ENCODE data around the gene ALOX5AP. TPM values are rescaled to one million over a fixed set of nuclear protein-coding genes. Genes with fewer than 3 reads are reported as not detected.

The ALOX5AP gene
- total and polyA plus RNA-seq, 12 donors = 2.8 to 122 (median 39.8) TPM

DNA sequence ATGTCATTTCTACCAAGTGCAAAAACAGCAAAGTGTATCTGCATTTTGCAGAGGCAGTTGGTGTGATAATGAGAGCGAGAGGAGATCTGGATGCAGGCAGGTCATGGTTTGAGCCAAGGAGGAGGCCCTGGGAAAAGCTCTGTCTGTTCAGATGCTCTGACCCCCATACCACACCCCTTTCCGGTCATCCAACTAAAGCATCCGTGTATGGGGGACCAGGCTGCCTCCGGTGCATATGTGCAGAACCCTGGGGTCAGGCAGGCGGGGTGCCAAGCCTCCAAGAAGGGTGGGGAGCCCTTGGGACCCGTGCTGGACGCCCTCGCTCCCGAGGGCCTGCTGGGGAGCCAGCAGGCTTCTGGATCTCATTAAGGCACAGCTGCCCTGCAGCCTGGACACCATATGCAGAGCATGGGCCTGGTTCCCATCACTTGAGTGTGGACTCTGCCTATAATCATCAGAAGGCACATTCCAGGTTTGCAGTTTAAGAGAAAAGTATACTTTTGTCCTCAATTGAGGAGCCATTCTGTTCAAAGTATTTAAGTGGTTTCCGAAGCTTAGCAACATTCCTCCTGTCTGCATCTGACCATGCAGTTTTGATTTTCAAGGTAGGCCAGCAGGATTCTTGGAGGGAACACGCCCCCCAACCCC is 56.1 kb downstream of the ALOX5AP start:
- no peak for DNase-seq
- no peak overlapping the region for H3K4me3 ChIP-seq
- H3K9me3 ChIP-seq (replicated peaks in 1 of 3) = no peaks in the 10 kb centered on the region
- no peaks in the 10 kb centered on the region for H3K36me3 ChIP-seq (replicated peaks in 1 of 2)
- intact Hi-C loops (cut with DNase I) = loop anchor here (5.0 to 10.0 kb wide), 2 partner anchors 81 to 317 kb away; no protein-coding TSS in a partner anchor
- WGBS, 4 donors = 86 to 90% (median 87%) methylated on average over 4 to 11 of the region's 11 CpGs
- no peak for TF ChIP-seq POLR2A (IDR thresholded peaks at IDR 0.05)
- TF ChIP-seq, protein P1, sequence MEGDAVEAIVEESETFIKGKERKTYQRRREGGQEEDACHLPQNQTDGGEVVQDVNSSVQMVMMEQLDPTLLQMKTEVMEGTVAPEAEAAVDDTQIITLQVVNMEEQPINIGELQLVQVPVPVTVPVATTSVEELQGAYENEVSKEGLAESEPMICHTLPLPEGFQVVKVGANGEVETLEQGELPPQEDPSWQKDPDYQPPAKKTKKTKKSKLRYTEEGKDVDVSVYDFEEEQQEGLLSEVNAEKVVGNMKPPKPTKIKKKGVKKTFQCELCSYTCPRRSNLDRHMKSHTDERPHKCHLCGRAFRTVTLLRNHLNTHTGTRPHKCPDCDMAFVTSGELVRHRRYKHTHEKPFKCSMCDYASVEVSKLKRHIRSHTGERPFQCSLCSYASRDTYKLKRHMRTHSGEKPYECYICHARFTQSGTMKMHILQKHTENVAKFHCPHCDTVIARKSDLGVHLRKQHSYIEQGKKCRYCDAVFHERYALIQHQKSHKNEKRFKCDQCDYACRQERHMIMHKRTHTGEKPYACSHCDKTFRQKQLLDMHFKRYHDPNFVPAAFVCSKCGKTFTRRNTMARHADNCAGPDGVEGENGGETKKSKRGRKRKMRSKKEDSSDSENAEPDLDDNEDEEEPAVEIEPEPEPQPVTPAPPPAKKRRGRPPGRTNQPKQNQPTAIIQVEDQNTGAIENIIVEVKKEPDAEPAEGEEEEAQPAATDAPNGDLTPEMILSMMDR (IDR thresholded peaks at IDR 0.05) = no peak
- peaks cover 11 to 22% of the 10 kb centered on the region in 2 donors for H3K4me1 ChIP-seq (replicated peaks in 1 of 2)
- no peaks in the 10 kb centered on the region for H3K27me3 ChIP-seq
- H3K27ac ChIP-seq = no peak overlapping the region

- DNase-seq = peak; percentile 84 to 96 (median 92)
- no peaks in the 10 kb centered on the region for H3K9me3 ChIP-seq (replicated peaks in 1 of 3)
- no peaks in the 10 kb centered on the region for H3K27me3 ChIP-seq
- TF ChIP-seq POLR2A (IDR thresholded peaks at IDR 0.05) = no peak
- TF ChIP-seq, protein P1 (IDR thresholded peaks at IDR 0.05) = peak in 5 of 6 experiments; percentile 41 to 58 (median 46)
- intact Hi-C loops (cut with DNase I) = loop anchor here (5.0 to 10.0 kb wide), 2 partner anchors 80 to 318 kb away; no protein-coding TSS in a partner anchor
- peak overlapping the region in 3 of 5 donors; percentile 39 to 69 (median 40) for H3K27ac ChIP-seq
- WGBS, 4 donors = 21 to 39% (median 35%) methylated on average over 11 to 12 of the region's 12 CpGs
- peaks cover 11 to 31% of the 10 kb centered on the region in 2 donors for H3K4me1 ChIP-seq (replicated peaks in 1 of 2)
- H3K4me3 ChIP-seq = no peak overlapping the region
- H3K36me3 ChIP-seq (replicated peaks in 1 of 2) = no peaks in the 10 kb centered on the region
Measured at GRCh38 chr13:30792285-30793000, 57.1 kb downstream of the ALOX5AP start.

GRCh38 chr13:30796132-30796572 is 60.8 kb downstream of the ALOX5AP start:
- intact Hi-C loops (cut with DNase I) = loop anchor here in 1 of 2 donors (10.0 kb wide), 1 partner anchor 321 kb away; no protein-coding TSS in a partner anchor
- WGBS, 4 donors = 24 to 34% (median 31%) methylated on average over 4 of the region's 4 CpGs
- peak in 6 of 7 donors; percentile 40 to 78 (median 62) for DNase-seq

More at GRCh38 chr13:30796132-30796572, 60.8 kb downstream of the ALOX5AP start:
- Histone ChIP-seq H3K36me3 (replicated peaks in 1 of 2) (no peaks in the 10 kb centered on the region), H3K27ac (no peak overlapping the region), H3K9me3 (replicated peaks in 1 of 3) (no peaks in the 10 kb centered on the region), H3K27me3 (no peaks in the 10 kb centered on the region), H3K4me3 (no peak overlapping the region), H3K4me1 (replicated peaks in 1 of 2) (peaks cover 11 to 31% of the 10 kb centered on the region in 2 donors)
- no peak for TF ChIP-seq POLR2A (IDR thresholded peaks at IDR 0.05)
- TF ChIP-seq, protein P1 (IDR thresholded peaks at IDR 0.05) = no peak
